HG03521 (cell line): ENCODE measurements around the gene ZNRD2.

Experiments
- ATAC-seq: cut with Tn5 transposase; IDR thresholded peaks from one replicate; pipeline ENCODE4 v1.9.1; 2021; ENCODE audit warnings: mild to moderate bottlenecking, moderate library complexity; ENCODE audit not compliant: unreplicated experiment

Gene ZNRD2

GRCh38 chr11:65586247-65586630 lies 16.0 kb downstream of the ZNRD2 start:
- no peak for ATAC-seq

GRCh38 chr11:65586676-65587075 lies 16.4 kb downstream of the ZNRD2 start:
- no peak for ATAC-seq

- peak; percentile 78 for ATAC-seq
Measured at GRCh38 chr11:65588199-65589054, 18.1 kb downstream of the ZNRD2 start.

DNA sequence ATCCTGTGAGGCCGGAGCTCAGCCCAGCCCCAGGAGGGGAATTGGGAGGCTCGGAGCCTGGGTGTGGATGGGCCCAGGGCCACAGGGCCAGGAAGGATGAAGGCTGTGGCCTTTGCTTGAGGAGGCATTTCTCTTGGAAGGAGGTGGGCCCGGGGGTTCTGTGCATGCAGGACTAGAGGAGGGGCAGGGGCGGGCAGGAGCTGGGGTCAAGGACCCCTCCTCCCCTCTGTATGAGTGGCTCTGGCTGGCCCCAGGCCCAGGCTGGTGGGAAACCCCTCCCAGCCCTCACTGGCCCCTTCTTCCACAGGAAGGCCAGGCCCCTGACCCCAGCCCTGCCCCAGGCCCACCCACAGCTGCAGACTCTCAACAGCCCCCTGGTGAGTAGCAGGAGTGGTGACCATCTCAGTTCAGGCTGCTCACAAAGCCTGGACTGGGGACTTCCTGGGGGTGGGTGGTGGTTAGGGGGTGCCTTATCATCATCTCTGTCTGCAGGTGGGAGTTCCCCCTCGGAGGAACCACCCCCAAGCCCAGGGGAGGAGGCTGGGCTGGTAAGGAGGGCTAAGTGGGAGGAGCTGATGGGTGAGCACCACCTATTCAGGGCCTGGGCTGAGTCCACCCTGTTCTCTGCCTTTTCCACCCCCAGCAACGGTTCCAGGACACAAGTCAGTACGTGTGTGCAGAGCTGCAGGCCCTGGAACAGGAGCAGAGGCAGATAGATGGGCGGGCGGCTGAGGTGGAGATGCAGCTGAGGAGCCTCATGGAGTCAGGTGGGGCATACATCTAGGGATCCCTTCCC lies 19.4 kb downstream of the ZNRD2 start:
- no peak for ATAC-seq

- ATAC-seq = no peak
Measured at GRCh38 chr11:65590240-65590738, 20.0 kb downstream of the ZNRD2 start.

DNA sequence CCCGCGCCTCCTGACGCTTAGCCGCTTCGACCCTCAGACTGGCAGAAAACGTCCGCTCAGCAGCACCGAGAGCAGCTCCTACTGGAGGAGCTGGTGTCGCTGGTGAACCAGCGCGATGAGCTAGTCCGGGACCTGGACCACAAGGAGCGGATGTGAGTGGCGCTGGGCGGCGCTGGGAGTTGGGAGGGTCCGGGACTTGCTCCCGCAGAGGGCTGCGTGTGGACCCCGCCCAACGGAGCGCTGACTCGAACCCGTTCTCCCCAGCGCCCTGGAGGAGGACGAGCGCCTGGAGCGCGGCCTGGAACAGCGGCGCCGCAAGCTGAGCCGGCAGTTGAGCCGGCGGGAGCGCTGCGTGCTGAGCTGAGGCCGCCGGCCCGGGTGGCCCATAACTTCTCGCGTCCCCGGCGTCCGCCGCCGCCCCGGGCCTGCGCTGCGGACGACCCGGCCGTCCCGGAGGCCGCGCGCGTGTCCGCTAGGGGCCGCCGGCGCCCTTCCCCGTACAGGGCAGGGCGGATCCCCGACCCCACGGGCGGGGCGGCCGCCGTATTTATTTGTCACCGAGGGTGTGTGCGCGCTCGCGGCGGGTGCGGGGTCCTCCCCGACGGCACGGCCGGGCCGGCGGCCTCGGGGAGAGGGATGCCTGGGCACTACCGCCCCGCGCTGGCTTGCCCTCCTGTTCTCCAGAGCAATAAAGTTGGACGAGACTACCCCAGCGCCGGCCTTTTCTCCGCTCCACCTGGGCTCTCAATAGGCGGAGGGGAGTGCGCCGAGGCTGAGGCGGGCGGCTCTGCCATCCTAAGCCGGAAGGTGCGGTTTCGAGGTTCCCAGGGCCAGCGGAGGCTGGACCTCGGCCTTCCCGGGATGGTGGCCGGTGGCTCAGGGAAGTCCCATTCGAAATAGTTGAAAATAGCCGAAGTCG lies 21.9 kb downstream of the ZNRD2 start:
- no peak for ATAC-seq

GRCh38 chr11:65592858-65593517 lies 22.7 kb downstream of the ZNRD2 start:
- ATAC-seq = no peak

GRCh38 chr11:65593518-65594414 lies 23.5 kb downstream of the ZNRD2 start:
- no peak for ATAC-seq

GRCh38 chr11:65595131-65595530 lies 24.9 kb downstream of the ZNRD2 start:
- no peak for ATAC-seq

DNA sequence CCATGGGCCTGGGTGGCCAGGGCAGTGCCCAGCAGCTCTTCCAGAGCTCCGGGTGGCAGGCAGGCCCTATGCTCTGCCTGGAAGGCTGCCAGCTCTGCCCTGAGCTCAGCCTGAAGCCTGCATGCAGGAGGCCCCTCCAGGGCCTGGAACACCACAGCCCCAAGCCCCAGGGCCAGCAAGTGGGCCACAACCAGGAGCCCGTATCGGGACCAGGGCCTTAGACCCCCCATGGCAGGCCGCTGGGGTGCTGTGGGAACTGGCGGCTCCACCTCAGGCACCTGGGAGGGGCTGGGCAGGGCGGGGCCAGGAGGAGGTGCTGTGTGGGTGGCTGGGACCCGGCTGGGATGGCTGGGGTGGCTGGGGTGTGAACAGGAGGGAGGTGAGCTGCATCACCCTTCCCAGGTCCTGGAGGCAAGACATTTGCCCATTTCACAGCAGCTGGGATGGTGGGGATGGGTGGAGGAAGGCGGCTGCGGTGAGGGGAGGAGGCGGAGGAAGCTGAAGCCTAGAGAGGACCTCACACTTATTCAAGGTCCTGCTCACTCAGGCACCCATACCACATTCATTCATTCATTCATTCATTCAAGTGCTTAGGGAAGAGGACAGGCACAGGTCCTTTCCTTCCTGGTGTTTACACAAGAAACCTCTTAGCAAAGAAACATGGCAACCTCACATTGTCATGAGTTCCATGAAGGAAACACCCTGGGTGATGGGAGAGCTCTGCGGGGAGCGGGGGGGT lies 25.4 kb downstream of the ZNRD2 start, which contains the start of gene KCNK7:
KCNK7 (minus strand) TSS at position 258 of the 739 bp plus-strand sequence; CDS start at position 230, 28 bp downstream.
- no peak for ATAC-seq

- ATAC-seq = no peak
Measured at GRCh38 chr11:65596520-65596919, 26.2 kb downstream of the ZNRD2 start.

- no peak for ATAC-seq
Measured at GRCh38 chr11:65598258-65598699, 28.0 kb downstream of the ZNRD2 start.

DNA sequence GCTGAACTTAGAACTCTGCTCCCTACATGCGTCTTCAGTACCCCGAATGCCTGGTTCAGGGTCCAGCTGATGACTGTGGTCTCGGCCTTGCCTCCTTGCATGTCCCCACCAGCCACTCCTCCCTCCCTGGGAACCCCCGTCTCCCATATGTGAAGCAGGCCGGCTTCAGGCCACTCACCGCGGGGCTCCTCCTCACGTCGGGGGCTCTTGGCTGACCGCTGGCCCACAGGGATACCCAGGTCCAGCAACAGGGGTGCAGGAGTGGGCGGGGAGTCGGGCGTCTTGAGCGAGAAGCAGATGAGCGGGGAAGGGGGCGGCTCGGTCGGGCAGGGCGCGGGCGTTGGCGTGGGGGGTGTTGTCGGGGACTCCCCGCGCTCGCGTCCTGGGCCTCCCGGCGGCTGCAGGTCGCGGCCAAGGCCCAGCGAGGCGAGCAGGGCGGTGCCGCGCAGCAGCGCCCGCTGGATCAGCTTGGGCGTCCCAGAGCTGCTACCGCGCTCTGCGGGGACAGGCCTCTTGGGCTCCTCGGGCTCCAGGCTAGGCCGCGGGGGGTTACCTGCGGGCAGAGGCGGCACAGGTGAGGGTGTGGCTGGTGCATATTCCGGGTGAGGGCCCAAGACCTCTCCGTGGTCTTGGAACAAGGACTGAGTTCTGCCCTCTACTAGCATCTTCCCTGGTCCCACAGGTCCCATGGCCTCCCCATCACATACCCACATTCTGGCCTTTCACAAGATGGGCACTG lies 29.1 kb downstream of the ZNRD2 start:
- no peak for ATAC-seq

GRCh38 chr11:65599955-65600246 lies 29.6 kb downstream of the ZNRD2 start:
- no peak for ATAC-seq

DNA sequence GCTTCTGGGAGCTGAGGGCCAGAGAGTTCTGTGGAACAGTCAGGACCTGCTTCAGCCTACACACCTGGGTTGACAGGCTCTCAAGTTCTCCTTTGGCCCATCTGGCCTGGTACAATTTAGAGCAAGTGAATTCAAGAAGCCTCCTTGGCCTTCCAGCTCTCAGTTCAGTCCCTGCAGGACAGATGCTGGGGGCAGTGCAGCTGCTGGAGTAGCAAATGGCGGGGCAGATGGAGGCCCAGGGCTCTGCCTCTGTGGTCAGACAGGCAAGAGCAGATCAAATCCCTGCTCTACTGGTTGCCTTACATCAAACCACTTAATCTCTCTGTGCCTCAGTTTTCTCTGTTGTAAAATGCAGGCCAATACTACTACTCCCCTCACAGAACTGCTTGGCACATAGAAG lies 34.0 kb downstream of the ZNRD2 start:
- no peak for ATAC-seq

GRCh38 chr11:65606876-65607613 lies 36.8 kb downstream of the ZNRD2 start:
- no peak for ATAC-seq
